Measurements from ENCODE around the gene FCGR2B. TPM values are rescaled to one million over a fixed set of nuclear protein-coding genes. Genes with fewer than 3 reads are reported as not detected.
A peak's percentile ranks its signal among the peaks of the same experiment; 100 is the strongest.
"Not testable (repeated sequence)": the region's sequence is repeated elsewhere in the genome, so short reads cannot be mapped to it uniquely, and the experiment has no call there.

The FCGR2B gene
- total RNA-seq, 1 donor from 2014 or later, result 0.36 TPM

GRCh38 chr1:161647507-161648360 is 15.2 kb upstream of the FCGR2B start:
- H3K36me3 Mint-ChIP-seq (ENCODE audit: insufficient read depth); H3K4me1 Mint-ChIP-seq (ENCODE audit: low read depth); H3K27ac Mint-ChIP-seq; H3K4me3 Mint-ChIP-seq (ENCODE audit: low read depth); H3K9me3 Mint-ChIP-seq (ENCODE audit: low read depth); DNase-seq (ENCODE audit: low spot score, unreplicated experiment): not testable (repeated sequence)
- H3K27me3 Mint-ChIP-seq, result peaks cover 20% of the 10 kb centered on the region
- TF ChIP-seq CTCF (IDR thresholded peaks at IDR 0.05; ENCODE audit: unreplicated experiment), result peak; percentile 61

GRCh38 chr1:161653541-161653940 is 9.4 kb upstream of the FCGR2B start:
- not testable (repeated sequence) for H3K27me3 Mint-ChIP-seq; H3K4me3 Mint-ChIP-seq (ENCODE audit: low read depth); H3K4me1 Mint-ChIP-seq (ENCODE audit: low read depth); H3K36me3 Mint-ChIP-seq (ENCODE audit: insufficient read depth); H3K27ac Mint-ChIP-seq; DNase-seq (ENCODE audit: low spot score, unreplicated experiment); H3K9me3 Mint-ChIP-seq (ENCODE audit: low read depth)

GRCh38 chr1:161653971-161654370 is 9.0 kb upstream of the FCGR2B start:
- H3K27me3 Mint-ChIP-seq; H3K4me1 Mint-ChIP-seq (ENCODE audit: low read depth); H3K36me3 Mint-ChIP-seq (ENCODE audit: insufficient read depth); H3K9me3 Mint-ChIP-seq (ENCODE audit: low read depth); DNase-seq (ENCODE audit: low spot score, unreplicated experiment); H3K4me3 Mint-ChIP-seq (ENCODE audit: low read depth); H3K27ac Mint-ChIP-seq: not testable (repeated sequence)

GRCh38 chr1:161658524-161658923 is 4.4 kb upstream of the FCGR2B start:
- not testable (repeated sequence) for H3K9me3 Mint-ChIP-seq (ENCODE audit: low read depth); H3K36me3 Mint-ChIP-seq (ENCODE audit: insufficient read depth); DNase-seq (ENCODE audit: low spot score, unreplicated experiment); H3K27ac Mint-ChIP-seq; H3K27me3 Mint-ChIP-seq; H3K4me1 Mint-ChIP-seq (ENCODE audit: low read depth); H3K4me3 Mint-ChIP-seq (ENCODE audit: low read depth)

GRCh38 chr1:161661660-161662311 is 1.2 kb upstream of the FCGR2B start:
- not testable (repeated sequence) for H3K4me1 Mint-ChIP-seq (ENCODE audit: low read depth); H3K4me3 Mint-ChIP-seq (ENCODE audit: low read depth); H3K9me3 Mint-ChIP-seq (ENCODE audit: low read depth)

GRCh38 chr1:161663569-161663968 is 626 bp downstream of the FCGR2B start:
- H3K4me3 Mint-ChIP-seq (ENCODE audit: low read depth); H3K27ac Mint-ChIP-seq; H3K4me1 Mint-ChIP-seq (ENCODE audit: low read depth); H3K9me3 Mint-ChIP-seq (ENCODE audit: low read depth); DNase-seq (ENCODE audit: low spot score, unreplicated experiment); H3K27me3 Mint-ChIP-seq; H3K36me3 Mint-ChIP-seq (ENCODE audit: insufficient read depth): not testable (repeated sequence)

More at GRCh38 chr1:161661660-161662311, 1.2 kb upstream of the FCGR2B start:
- not testable (repeated sequence) for H3K27me3 Mint-ChIP-seq; DNase-seq (ENCODE audit: low spot score, unreplicated experiment); H3K36me3 Mint-ChIP-seq (ENCODE audit: insufficient read depth); H3K27ac Mint-ChIP-seq

GRCh38 chr1:161664689-161665088 is 1.7 kb downstream of the FCGR2B start:
- not testable (repeated sequence) for H3K4me1 Mint-ChIP-seq (ENCODE audit: low read depth); H3K36me3 Mint-ChIP-seq (ENCODE audit: insufficient read depth); DNase-seq (ENCODE audit: low spot score, unreplicated experiment); H3K9me3 Mint-ChIP-seq (ENCODE audit: low read depth); H3K27ac Mint-ChIP-seq; H3K4me3 Mint-ChIP-seq (ENCODE audit: low read depth); H3K27me3 Mint-ChIP-seq

GRCh38 chr1:161671045-161672020 is 8.4 kb downstream of the FCGR2B start:
- not testable (repeated sequence) for H3K27ac Mint-ChIP-seq; DNase-seq (ENCODE audit: low spot score, unreplicated experiment); H3K9me3 Mint-ChIP-seq (ENCODE audit: low read depth); H3K36me3 Mint-ChIP-seq (ENCODE audit: insufficient read depth); H3K4me3 Mint-ChIP-seq (ENCODE audit: low read depth); H3K27me3 Mint-ChIP-seq
- peaks cover 14% of the 10 kb centered on the region for H3K4me1 Mint-ChIP-seq (ENCODE audit: low read depth)

- not testable (repeated sequence) for H3K4me3 Mint-ChIP-seq (ENCODE audit: low read depth); H3K36me3 Mint-ChIP-seq (ENCODE audit: insufficient read depth); H3K9me3 Mint-ChIP-seq (ENCODE audit: low read depth); H3K27me3 Mint-ChIP-seq; DNase-seq (ENCODE audit: low spot score, unreplicated experiment); H3K27ac Mint-ChIP-seq
- peaks cover 29% of the 10 kb centered on the region for H3K4me1 Mint-ChIP-seq (ENCODE audit: low read depth)
Measured at GRCh38 chr1:161673437-161673836, 10.5 kb downstream of the FCGR2B start.

GRCh38 chr1:161674447-161674846 is 11.5 kb downstream of the FCGR2B start:
- not testable (repeated sequence) for H3K36me3 Mint-ChIP-seq (ENCODE audit: insufficient read depth); H3K9me3 Mint-ChIP-seq (ENCODE audit: low read depth); H3K27ac Mint-ChIP-seq; H3K27me3 Mint-ChIP-seq; DNase-seq (ENCODE audit: low spot score, unreplicated experiment); H3K4me3 Mint-ChIP-seq (ENCODE audit: low read depth)
- peaks cover 30% of the 10 kb centered on the region for H3K4me1 Mint-ChIP-seq (ENCODE audit: low read depth)

- H3K27me3 Mint-ChIP-seq; H3K27ac Mint-ChIP-seq; H3K36me3 Mint-ChIP-seq (ENCODE audit: insufficient read depth); H3K9me3 Mint-ChIP-seq (ENCODE audit: low read depth); DNase-seq (ENCODE audit: low spot score, unreplicated experiment); H3K4me3 Mint-ChIP-seq (ENCODE audit: low read depth): not testable (repeated sequence)
- peaks cover 30% of the 10 kb centered on the region for H3K4me1 Mint-ChIP-seq (ENCODE audit: low read depth)
Measured at GRCh38 chr1:161674908-161675307, 12.0 kb downstream of the FCGR2B start.

All from progenitor cell of endocrine pancreas (in vitro differentiated cells).